ENCODE results near the gene NXPH3. TPM values are rescaled to one million over a fixed set of nuclear protein-coding genes. Genes with fewer than 3 reads are reported as not detected.

NXPH3 gene
- total and polyA plus RNA-seq, 2 donors (not counting 3 experiments of a cell fraction or from before 2014, with no cell fraction given) = 1.7 to 2.0 TPM

- intact Hi-C loops (cut with micrococcal nuclease) = no loop called here
- TF ChIP-seq GATA2 (IDR thresholded peaks at IDR 0.05; ENCODE audit: insufficient read depth, insufficient read length, low read depth, low read length) (no peak), JUN (IDR thresholded peaks at IDR 0.05; ENCODE audit: borderline replicate concordance, insufficient read depth, insufficient read length, low read depth) (no peak), FOS (IDR thresholded peaks at IDR 0.05; ENCODE audit: borderline replicate concordance, insufficient read depth, low read length) (no peak), EZH2 (IDR thresholded peaks at IDR 0.05; ENCODE audit: borderline replicate concordance, low read depth, low read length, severe bottlenecking) (no peak), MYC (IDR thresholded peaks at IDR 0.05; ENCODE audit: low read depth, low read length) (no peak), MAX (IDR thresholded peaks at IDR 0.05; ENCODE audit: insufficient read depth, insufficient read length) (no peak), CTCF (IDR thresholded peaks at IDR 0.05; ENCODE audit: extremely low read depth in 1 of 2, insufficient read depth in 1 of 2, low read depth in 1 of 2, low read length in 2 of 2) (no peak), POLR2AphosphoS5 (IDR thresholded peaks at IDR 0.05; ENCODE audit: insufficient read depth, low read depth, low read length) (no peak), POLR2A (IDR thresholded peaks at IDR 0.05; ENCODE audit: low read depth, low read length) (no peak)
- Histone ChIP-seq H3K4me1 (ENCODE audit: control insufficient read depth, extremely low read depth, insufficient read depth, low read length) (peaks cover 6% of the 10 kb centered on the region), H3K36me3 (ENCODE audit: control insufficient read depth in 2 of 2, extremely low read depth in 1 of 2, insufficient read depth in 2 of 2, low read length in 2 of 2) (no peaks in the 10 kb centered on the region), H4K20me1 (replicated peaks; ENCODE audit: control insufficient read depth, extremely low read depth, insufficient read depth, low read length) (no peaks in the 10 kb centered on the region), H3K79me2 (ENCODE audit: control insufficient read depth, insufficient read depth, low read length) (no peaks in the 10 kb centered on the region), H3K9me1 (replicated peaks; ENCODE audit: control insufficient read depth, extremely low read depth, insufficient read depth, low read length) (no peaks in the 10 kb centered on the region), H3K27ac (ENCODE audit: insufficient read depth, low read depth, low read length) (no peak overlapping the region), H2AFZ (ENCODE audit: low read depth, low read length) (no peak overlapping the region), H3K9me3 (replicated peaks; ENCODE audit: control insufficient read depth, insufficient read depth, low read length) (no peaks in the 10 kb centered on the region), H3K9ac (replicated peaks; ENCODE audit: extremely low read depth, insufficient read depth, low read length) (no peak overlapping the region), H3K4me3 (replicated peaks in 1 of 3; ENCODE audit: insufficient read depth in 1 of 3, low read depth in 1 of 3, low read length in 3 of 3) (no peak overlapping the region), H3K27me3 (ENCODE audit: control insufficient read depth in 2 of 2, insufficient read depth in 2 of 2, low read length in 2 of 2) (no peaks in the 10 kb centered on the region), H3K4me2 (ENCODE audit: insufficient read depth, low read length) (no peak overlapping the region)
- DNase-seq (ENCODE audit: low read depth, low spot score) (no peak), FAIRE-seq (no peak)
- dilution Hi-C loops (cut with MboI; ENCODE audit: extremely low pct_ligation_motif_present, low sequenced_read_pairs) = no loop called here
- no TSS peak for BruUV-seq (replicated peaks)
- ChIA-PET POLR2A (no interaction called here), CTCF (interaction anchor here (2.8 kb wide), 1 partner anchor 112 kb away, joined by 10 read pairs; no protein-coding TSS in a partner anchor)
These were observed 8.2 kb downstream of the NXPH3 start for GRCh38 chr17:49583889-49584288.

Data from endothelial cell of umbilical vein (primary cell).